Thyroid gland (tissue), 4 donors: ENCODE measurements around the gene LRBA.
"Not testable (repeated sequence)": the region's sequence is repeated elsewhere in the genome, so short reads cannot be mapped to it uniquely, and the experiment has no call there.

Source experiments
- CTCF ChIP-seq, 6 experiments: fragments of 200-600 bp in 3 of 6; fragments of 450-650 bp in 3 of 6; sonication (generic) in 3 of 6; IDR thresholded peaks; one replicate each; pipeline ENCODE4 v1.5.1; 2016 to 2019; ENCODE audit warnings: antibody characterized with exemption in 6 of 6, mild to moderate bottlenecking in 2 of 6, inconsistent platforms in 1 of 6, moderate library complexity in 1 of 6
- POLR2A ChIP-seq, 2 donors: fragments of 450-650 bp; IDR thresholded peaks; one replicate each; pipeline ENCODE4 v1.6.1; 2017; ENCODE audit warnings: antibody characterized with exemption in 2 of 2, mild to moderate bottlenecking in 2 of 2, moderate library complexity in 1 of 2

- TF ChIP-seq CTCF, POLR2A (IDR thresholded peaks at IDR 0.05): not testable (repeated sequence)
Measured at GRCh38 chr4:150557811-150558210, 457.3 kb downstream of the LRBA start.
